Adrenal gland (tissue), 12 donors: Measurements from ENCODE around the gene SULF2. TPM values are rescaled to one million over a fixed set of nuclear protein-coding genes. Genes with fewer than 3 reads are reported as not detected.

Experiments
- DNase-seq, 7 donors: peaks; one replicate each; pipeline ENCODE4 v3.0.0-alpha.2; 2019 to 2020
- H3K27ac ChIP-seq, 5 donors: fragments of 200-600 bp; sonication (generic) in 4 of 5; 1 replicate in 3 of 5; 2 replicates in 2 of 5; pipeline versions ENCODE4 v1.5.1 to v1.8.0; 2016 to 2020; ENCODE audit warnings: mild to moderate bottlenecking in 1 of 5
- H3K27me3 ChIP-seq: fragments of 200-600 bp; 2 replicates; pipeline ENCODE4 v1.8.0; 2021
- H3K36me3 ChIP-seq, 2 donors: fragments of 200-600 bp; replicated peaks in 1 of 2; 1 replicate in 1 of 2; 2 replicates in 1 of 2; pipeline versions ENCODE4 v1.5.1 to v1.8.0; 2018 to 2022
- H3K4me1 ChIP-seq, 2 donors: fragments of 200-600 bp; replicated peaks in 1 of 2; 1 replicate in 1 of 2; 2 replicates in 1 of 2; pipeline versions ENCODE4 v1.5.1 to v1.8.0; 2018 to 2021
- H3K4me3 ChIP-seq, 4 donors: fragments of 200-600 bp; sonication (generic) in 3 of 4; one replicate each; pipeline ENCODE4 v1.5.1; 2016 to 2018
- H3K9me3 ChIP-seq, 3 donors: fragments of 200-600 bp; sonication (generic) in 1 of 3; replicated peaks in 1 of 3; 1 replicate in 2 of 3; 2 replicates in 1 of 3; pipeline versions ENCODE4 v1.5.1 to v1.8.0; 2016 to 2021
- CTCF ChIP-seq, 6 experiments: fragments of 450-650 bp in 4 of 6; fragments of 200-600 bp in 2 of 6; sonication (generic) in 1 of 6; IDR thresholded peaks; 1 replicate in 5 of 6; 2 replicates in 1 of 6; pipeline versions ENCODE4 v1.5.1 to v1.8.0; 2016 to 2021; ENCODE audit warnings: antibody characterized with exemption in 6 of 6, mild to moderate bottlenecking in 2 of 6, moderate library complexity in 1 of 6
- POLR2A ChIP-seq, 2 donors: fragments of 450-650 bp; IDR thresholded peaks; one replicate each; pipeline ENCODE4 v1.6.1; 2017; ENCODE audit warnings: antibody characterized with exemption in 2 of 2, mild to moderate bottlenecking in 2 of 2, moderate library complexity in 1 of 2
- WGBS, 4 donors: extraction: QIAGEN DNeasy Blood & Tissue Kit in 2 of 4; methylation state at CpG; one replicate each; pipeline versions ENCODE4 v1.1.5 to v1.1.7; 2013 to 2017; 5-methylcytosine and 5-hydroxymethylcytosine counted together
- intact Hi-C, 2 donors: fragments of 100-400 bp; cut with DNase I; formaldehyde crosslinking; loops; one replicate each; pipeline versions ENCODE4 v1.14.1 to v1.15.0; 2022 to 2023
- polyA plus RNA-seq, 3 donors: library from polyadenylated mRNA; stranded (reverse); fragments of 200-250 nt in 2 of 3; fragments of 350-450 nt in 1 of 3; fragmentation: Illumina TruSeq in 1 of 3; extraction: RNeasy Lipid Tissue Mini Kit (QIAGEN cat#74804) in 1 of 3; gene quantifications; one replicate each; pipeline ENCODE4 v1.2.3, GENCODE V29; 2013 to 2014
- total RNA-seq, 9 donors: library from RNA; depleted of rRNA in 4 of 9; stranded (reverse); fragments of >200 nt in 4 of 9; fragments of 120-200 nt in 1 of 9; fragmentation: NEBNext Ultra II Directional in 1 of 9; extraction: Animal tissue kit (Norgen Biotek cat#: 25700) in 1 of 9; gene quantifications; one replicate each; pipeline versions ENCODE4 v1.1.0 to v1.2.4, GENCODE V29; 2013 to 2023
- donor health status: healthy with polysubstance abuse.
- donor health status: Bipolar disorder and iron deficiency.
- donor health status: DM: yes; HTN: yes; CAD: no.
- donor health status: DM: no; HTN: no; CAD: no.
- donor health status: DM: no; HTN: no; CAD: no.
- donor health status: DM: yes; HTN: yes; CAD: no.

The SULF2 gene
- total and polyA plus RNA-seq, 12 donors, result 13.5 to 42.5 (median 25.6) TPM

- TF ChIP-seq CTCF (IDR thresholded peaks at IDR 0.05), result no peak
- TF ChIP-seq POLR2A (IDR thresholded peaks at IDR 0.05), result no peak
- WGBS, 4 donors, result 72 to 82% (median 81%) methylated on average over 8 to 10 of the region's 10 CpGs
- H3K27ac ChIP-seq, result no peak overlapping the region
- no peak overlapping the region for H3K4me3 ChIP-seq
- intact Hi-C loops, result no loop called here
- H3K9me3 ChIP-seq, result no peaks in the 10 kb centered on the region
- no peaks in the 10 kb centered on the region for H3K4me1 ChIP-seq
- no peak for DNase-seq
- no peaks in the 10 kb centered on the region for H3K36me3 ChIP-seq
- no peaks in the 10 kb centered on the region for H3K27me3 ChIP-seq
These were observed 76.1 kb downstream of the SULF2 start for GRCh38 chr20:47708953-47709833.

GRCh38 chr20:47708140-47708807 lies 77.0 kb downstream of the SULF2 start:
- DNase-seq, result no peak
- WGBS, 4 donors, result 79 to 91% (median 86%) methylated on average over 10 of the region's 10 CpGs
- H3K27ac ChIP-seq, result no peak overlapping the region
- no peaks in the 10 kb centered on the region for H3K27me3 ChIP-seq
- intact Hi-C loops, result no loop called here
- no peaks in the 10 kb centered on the region for H3K4me1 ChIP-seq
- H3K36me3 ChIP-seq, result no peaks in the 10 kb centered on the region
- no peak overlapping the region for H3K4me3 ChIP-seq
- no peaks in the 10 kb centered on the region for H3K9me3 ChIP-seq
- no peak for TF ChIP-seq POLR2A (IDR thresholded peaks at IDR 0.05)
- TF ChIP-seq CTCF (IDR thresholded peaks at IDR 0.05), result no peak

GRCh38 chr20:47706345-47706744 lies 78.9 kb downstream of the SULF2 start:
- WGBS, 4 donors, result 88 to 98% (median 91%) methylated on average over 5 of the region's 5 CpGs
- Histone ChIP-seq H3K36me3 (no peaks in the 10 kb centered on the region), H3K27me3 (no peaks in the 10 kb centered on the region), H3K9me3 (no peaks in the 10 kb centered on the region), H3K27ac (no peak overlapping the region), H3K4me1 (no peaks in the 10 kb centered on the region), H3K4me3 (no peak overlapping the region)
- intact Hi-C loops, result no loop called here
- no peak for TF ChIP-seq POLR2A (IDR thresholded peaks at IDR 0.05)
- no peak for TF ChIP-seq CTCF (IDR thresholded peaks at IDR 0.05)
- no peak for DNase-seq

- no peak for DNase-seq
- Histone ChIP-seq H3K4me3 (no peak overlapping the region), H3K27ac (no peak overlapping the region), H3K36me3 (no peaks in the 10 kb centered on the region), H3K27me3 (no peaks in the 10 kb centered on the region), H3K4me1 (no peaks in the 10 kb centered on the region), H3K9me3 (no peaks in the 10 kb centered on the region)
- intact Hi-C loops, result no loop called here
- 86 to 95% (median 95%) methylated on average over 7 of the region's 7 CpGs for WGBS, 4 donors
- TF ChIP-seq POLR2A (IDR thresholded peaks at IDR 0.05), result no peak
- no peak for TF ChIP-seq CTCF (IDR thresholded peaks at IDR 0.05)
These were observed 79.8 kb downstream of the SULF2 start for GRCh38 chr20:47705497-47705856.
